NCI-H460 (cell line): Measurements from ENCODE around the gene FNTB. TPM values are rescaled to one million over a fixed set of nuclear protein-coding genes. Genes with fewer than 3 reads are reported as not detected.
"Not testable (repeated sequence)": the region's sequence is repeated elsewhere in the genome, so short reads cannot be mapped to it uniquely, and the experiment has no call there.

ENCODE experiments used
- DNase-seq: peaks from one replicate; pipeline ENCODE4 v3.0.0-alpha.2; 2016; ENCODE audit warnings: low read depth; ENCODE audit errors: extremely low read depth
- total RNA-seq: library from RNA; depleted of rRNA; stranded (reverse); fragments of >200 nt; shearing (Covaris generic); gene quantifications from 2 replicates; pipeline ENCODE4 v1.2.3, GENCODE V29; 2014

The FNTB gene
- total RNA-seq, 1 experiment from 2014 or later: 17.0 TPM

DNA sequence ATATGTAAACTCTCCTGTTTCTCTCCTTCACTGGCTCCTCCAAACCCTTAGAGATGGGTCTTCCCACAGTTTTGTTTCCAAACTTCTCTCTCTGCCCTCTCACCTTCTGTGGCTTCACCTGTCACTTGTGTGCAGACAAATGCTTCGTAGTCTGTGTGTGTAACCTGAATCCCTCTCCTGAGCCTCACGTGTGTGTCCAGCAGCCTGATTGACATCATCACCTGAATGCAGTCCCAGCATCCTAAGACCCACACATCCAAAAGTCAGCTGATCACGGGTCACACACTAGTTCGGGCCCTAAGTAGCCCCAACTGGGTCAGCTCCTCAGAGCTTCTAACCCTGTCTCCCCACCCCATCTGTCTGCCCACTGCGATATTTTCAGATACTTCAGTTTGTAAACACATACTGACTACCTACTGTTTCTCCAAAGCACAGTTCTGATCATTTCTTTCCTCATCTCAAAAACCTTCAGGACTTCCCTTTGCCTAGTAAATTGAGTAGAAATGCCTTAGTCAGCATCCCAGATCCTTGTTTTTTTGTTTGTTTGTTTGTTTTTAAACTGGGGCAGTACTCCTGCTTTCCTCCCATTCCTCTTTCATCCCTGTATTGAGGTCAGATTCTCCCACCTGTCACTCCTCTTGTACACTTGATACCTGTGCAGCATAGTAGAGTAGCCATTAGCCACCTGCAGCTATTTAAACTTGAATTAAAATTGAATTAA, 23.7 kb downstream of the FNTB start:
- no peak for DNase-seq

DNA sequence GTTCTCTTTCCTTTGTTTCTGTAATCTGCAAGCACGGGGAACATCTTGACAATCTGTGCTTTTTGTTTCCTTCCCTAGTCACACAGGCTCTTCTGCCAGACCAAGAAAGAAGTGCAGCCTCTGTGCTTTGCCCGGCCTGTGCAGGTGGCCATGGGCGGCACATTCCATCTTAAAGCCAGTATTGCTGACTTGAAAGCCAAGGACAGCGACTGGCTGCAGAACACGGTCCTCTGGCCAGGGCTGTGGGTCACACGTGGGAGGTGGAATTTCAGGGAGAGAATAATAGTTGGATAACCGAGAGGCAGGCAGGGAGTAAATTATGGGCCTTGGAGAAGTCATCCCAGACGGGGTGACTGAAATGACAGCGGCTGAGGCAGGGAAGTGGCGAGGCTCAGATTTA, 24.8 kb downstream of the FNTB start:
- DNase-seq: no peak

DNA sequence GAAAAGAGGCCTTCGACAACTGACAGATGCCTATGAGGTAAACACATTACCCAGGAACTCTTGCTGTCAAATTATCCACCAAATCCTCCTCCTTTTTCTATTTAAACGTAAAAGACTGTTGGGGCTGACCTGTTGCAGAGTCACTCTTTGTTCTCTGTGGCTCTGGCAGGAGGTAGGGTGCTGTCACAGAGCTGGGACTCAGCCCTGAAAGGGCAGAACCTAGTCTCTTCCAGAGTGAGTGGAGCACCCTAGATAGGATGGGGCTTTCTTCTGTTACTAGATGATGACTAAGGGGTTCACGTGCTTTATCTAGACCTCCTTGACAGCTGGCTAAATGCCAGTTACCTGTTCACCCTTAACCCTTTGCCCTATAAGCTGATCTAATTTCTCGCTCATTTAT, 25.7 kb downstream of the FNTB start:
- no peak for DNase-seq

DNA sequence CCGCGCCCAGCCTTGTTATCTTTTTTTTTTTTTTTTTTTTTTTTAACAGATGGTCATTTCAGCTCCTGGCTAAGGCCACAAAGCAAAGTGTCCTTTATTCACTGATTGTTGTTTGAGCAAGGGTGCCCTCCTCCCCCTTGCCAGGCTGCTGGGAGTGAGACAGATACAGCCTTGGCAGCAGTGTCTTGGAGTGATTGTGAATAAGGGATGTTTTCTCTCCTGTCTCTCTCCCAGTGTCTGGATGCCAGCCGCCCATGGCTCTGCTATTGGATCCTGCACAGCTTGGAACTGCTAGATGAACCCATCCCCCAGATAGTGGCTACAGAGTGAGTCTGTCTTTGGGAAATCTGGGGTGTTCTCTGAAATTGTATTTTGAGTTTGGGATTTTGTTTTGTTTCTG, 28.7 kb downstream of the FNTB start:
- no peak for DNase-seq

DNA sequence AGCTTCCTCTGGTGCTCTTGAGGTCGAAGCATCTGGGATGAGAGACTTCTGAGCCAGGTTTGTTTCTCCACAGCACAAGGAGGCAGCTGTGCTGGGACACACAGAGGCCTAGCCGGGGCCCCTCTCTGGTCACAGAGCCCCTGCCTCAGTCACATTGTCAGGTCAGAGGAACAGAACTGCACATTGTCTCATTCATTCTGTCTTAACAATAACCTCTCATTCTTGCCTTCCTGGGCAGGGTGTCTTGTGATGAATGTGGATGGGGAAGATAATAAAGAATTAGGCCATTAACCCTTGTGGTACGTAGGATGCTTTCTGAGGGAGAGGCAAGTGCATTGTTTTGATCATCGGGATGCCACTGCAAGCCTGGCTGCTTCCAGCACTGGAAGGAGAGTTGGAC, 29.8 kb downstream of the FNTB start:
- no peak for DNase-seq

- peak; percentile 43 for DNase-seq
Measured at GRCh38 chr14:65019944-65020566, 33.4 kb downstream of the FNTB start.

GRCh38 chr14:65024957-65025356, 38.3 kb downstream of the FNTB start:
- DNase-seq: no peak

GRCh38 chr14:65025818-65026217, 39.1 kb downstream of the FNTB start:
- DNase-seq: no peak

GRCh38 chr14:65026526-65026925, 39.8 kb downstream of the FNTB start:
- no peak for DNase-seq

DNA sequence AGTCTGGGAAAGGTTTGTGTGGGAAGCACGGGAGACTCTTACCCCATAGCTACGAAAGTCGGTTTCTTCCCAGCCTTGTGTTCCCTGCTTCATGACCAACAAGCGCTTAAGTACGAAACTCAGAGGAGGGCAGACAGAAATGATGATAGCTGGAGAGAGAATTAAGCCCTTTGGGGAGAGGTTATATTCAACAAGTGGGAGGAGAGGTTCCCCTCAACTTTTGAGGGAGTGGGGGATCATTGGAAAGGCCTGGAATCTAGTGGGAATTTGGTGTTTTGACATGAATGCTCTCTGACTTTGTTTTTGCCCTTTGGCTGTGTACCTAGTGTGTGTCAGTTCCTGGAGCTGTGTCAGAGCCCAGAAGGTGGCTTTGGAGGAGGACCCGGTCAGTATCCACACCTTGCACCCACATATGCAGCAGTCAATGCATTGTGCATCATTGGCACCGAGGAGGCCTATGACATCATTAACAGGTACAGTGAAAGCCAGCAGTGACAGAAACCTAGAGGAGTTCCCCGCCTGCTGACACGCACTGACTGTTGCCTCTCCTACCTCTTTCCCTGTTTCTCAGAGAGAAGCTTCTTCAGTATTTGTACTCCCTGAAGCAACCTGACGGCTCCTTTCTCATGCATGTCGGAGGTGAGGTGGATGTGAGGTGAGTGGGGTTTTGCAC, 40.6 kb downstream of the FNTB start:
- DNase-seq: no peak

DNA sequence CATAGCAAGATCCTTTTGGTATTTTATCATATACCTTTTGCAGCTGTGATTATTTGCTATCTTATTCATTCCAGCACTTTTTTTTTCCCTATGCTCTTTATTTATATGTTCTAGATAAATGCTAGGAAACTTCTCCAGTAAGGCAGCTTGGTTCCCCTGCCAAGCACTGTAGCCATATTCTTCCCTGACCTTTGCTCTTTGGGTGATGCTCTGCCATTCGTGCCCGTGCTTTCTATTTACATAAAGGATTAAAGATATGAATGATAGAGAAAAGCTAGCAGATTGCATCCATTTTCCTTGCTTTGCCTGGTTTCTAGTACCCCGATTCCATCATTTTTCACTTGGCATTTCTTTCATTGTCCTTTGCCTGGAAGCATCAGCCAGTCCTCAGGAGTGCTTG, 42.2 kb downstream of the FNTB start:
- no peak for DNase-seq

GRCh38 chr14:65031321-65031720, 44.6 kb downstream of the FNTB start:
- DNase-seq: not testable (repeated sequence)

DNA sequence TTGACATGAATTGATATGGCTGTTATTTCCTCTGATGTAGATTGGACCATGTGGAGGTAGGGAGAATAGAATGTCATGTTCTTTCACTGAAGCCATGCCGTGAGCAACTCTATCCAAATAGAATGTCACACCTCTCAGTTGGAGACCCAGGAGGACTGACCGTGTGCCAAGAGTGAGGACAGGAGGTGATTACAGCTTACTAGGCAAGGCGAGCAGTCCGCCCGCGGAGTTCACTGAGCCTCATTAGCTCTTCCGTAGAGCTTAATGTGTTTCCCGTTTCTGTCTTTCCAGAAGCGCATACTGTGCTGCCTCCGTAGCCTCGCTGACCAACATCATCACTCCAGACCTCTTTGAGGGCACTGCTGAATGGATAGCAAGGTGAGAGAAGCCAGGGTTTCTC, 45.6 kb downstream of the FNTB start:
- DNase-seq: no peak

DNA sequence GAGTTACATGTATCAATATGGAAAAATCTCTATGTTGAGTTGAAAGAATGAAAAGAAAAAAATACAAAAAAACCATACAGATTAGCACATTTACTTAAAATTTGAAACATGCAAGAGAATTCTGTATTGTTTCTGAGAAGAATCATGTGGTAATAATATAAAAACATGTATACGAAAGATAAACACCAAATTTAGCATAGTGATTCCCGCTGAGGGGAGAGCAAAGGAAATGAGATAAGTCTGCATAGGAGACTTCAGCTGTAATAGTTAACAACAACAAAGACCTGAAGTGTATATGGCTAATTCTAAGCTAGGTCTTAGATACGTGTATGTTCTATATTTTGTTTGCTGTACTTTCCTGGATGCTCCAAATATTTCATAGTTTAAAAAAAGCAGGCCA, 46.5 kb downstream of the FNTB start:
- DNase-seq: no peak

GRCh38 chr14:65034021-65034420, 47.3 kb downstream of the FNTB start:
- no peak for DNase-seq

DNA sequence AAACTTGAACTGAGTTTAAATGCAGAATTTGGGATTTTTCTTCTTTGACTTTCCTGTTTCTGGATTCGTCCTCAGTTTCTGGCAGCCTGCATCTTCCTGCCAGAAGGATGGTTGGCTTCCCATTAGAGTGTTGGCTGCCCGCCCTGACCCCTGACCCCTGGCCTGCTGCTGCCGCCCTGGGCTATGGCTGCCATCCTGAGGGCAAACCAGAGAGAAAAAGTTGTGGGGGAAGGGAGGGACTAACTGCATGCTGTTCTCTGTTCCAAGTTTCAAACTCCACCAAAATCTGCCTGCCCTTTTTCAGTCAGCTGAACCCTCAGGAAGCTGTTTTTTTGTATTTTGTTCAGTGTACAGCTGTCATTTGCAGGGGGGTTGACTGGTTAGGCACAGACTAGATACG, 48.4 kb downstream of the FNTB start:
- no peak for DNase-seq

GRCh38 chr14:65038966-65039365, 52.3 kb downstream of the FNTB start:
- no peak for DNase-seq

DNA sequence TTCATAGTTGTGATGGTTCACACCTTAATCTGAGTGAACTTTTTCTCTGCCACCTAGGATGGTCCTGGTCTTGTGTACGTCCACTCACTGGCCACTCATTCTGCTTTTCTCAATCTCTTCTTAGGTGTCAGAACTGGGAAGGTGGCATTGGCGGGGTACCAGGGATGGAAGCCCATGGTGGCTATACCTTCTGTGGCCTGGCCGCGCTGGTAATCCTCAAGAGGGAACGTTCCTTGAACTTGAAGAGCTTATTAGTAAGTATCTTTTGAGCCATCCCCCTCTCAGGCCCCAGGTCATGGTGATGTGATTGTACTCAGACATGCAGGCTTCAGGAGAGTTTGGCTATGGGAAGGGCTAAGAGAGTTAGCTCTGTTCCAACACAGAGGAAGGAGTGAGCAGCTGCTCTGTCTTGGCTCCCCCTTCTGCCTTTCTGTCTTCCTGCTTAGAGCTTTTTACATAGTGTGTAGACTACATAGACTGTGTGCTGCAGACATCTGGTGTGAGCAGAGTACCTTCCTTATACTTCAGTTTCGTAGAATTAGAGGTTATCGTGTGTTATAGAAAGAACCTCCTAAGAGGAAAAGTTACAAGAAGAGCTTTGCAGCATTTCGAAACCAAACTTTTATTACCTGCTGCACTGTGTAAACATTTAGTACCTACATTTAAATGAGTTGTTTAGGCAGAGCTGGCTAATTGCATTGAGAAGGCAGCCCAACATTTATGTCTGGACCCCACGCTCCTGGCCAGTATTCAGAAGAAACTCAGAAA, 54.2 kb downstream of the FNTB start:
- no peak for DNase-seq

DNA sequence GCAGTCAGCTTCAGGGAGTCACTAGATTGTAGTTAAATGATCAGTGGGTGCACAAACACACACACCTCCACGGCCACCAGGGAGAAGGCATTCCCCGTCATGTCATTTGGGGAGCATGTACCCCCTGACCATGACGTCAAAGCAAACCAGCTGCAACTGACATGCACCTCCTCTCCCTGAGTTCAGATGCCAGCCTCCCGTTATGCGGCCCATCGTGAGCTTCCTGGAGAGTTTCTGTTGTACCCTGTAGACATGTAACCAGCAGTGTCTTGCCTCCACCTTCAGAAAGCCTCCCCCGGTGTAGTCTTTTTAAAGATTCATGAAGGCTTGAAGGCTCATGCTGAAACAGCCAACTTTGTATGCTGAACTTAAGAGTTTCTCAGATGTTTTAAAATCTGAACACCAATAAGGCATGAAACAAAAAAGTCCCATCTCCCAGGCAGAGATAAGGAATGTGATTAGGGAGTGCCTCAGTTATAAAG, 54.8 kb downstream of the FNTB start:
- DNase-seq: no peak

- no peak for DNase-seq
Measured at GRCh38 chr14:65042296-65042695, 55.6 kb downstream of the FNTB start.

- no peak for DNase-seq
Measured at GRCh38 chr14:65042731-65043372, 56.2 kb downstream of the FNTB start.
